Activated CD8-positive, alpha-beta memory T cell treated with anti-CD3 and anti-CD28 coated beads, Interleukin-2, amount 50 U/mL, for 48 hours (primary cell): Measurements from ENCODE around the gene FLRT1.

Experiments used
- DNase-seq: peaks from one replicate; pipeline ENCODE4 v3.0.0-alpha.2; 2020

The FLRT1 gene, protein sequence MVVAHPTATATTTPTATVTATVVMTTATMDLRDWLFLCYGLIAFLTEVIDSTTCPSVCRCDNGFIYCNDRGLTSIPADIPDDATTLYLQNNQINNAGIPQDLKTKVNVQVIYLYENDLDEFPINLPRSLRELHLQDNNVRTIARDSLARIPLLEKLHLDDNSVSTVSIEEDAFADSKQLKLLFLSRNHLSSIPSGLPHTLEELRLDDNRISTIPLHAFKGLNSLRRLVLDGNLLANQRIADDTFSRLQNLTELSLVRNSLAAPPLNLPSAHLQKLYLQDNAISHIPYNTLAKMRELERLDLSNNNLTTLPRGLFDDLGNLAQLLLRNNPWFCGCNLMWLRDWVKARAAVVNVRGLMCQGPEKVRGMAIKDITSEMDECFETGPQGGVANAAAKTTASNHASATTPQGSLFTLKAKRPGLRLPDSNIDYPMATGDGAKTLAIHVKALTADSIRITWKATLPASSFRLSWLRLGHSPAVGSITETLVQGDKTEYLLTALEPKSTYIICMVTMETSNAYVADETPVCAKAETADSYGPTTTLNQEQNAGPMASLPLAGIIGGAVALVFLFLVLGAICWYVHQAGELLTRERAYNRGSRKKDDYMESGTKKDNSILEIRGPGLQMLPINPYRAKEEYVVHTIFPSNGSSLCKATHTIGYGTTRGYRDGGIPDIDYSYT

DNA sequence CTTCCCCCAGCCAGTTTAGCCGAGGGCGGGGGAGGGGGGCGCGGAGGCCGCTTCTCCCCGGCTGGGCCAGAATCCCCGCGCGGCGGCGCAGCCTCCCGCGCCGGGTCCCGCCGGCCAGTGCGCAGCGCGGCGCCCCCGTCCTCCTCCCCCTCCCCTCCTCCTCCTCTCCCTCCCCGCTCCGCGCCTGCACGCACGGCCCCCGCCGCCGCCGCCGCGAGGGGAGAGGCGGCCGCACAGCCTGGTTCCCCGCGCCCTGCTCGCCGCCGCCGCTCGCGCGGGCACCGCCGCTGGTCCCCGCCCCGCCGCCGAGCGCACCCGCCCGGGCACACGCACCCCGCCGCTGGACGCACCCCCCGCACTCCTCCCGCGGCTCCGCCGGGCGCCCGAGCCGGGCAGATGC, at the start of gene FLRT1:
Gene FLRT1 (plus strand): TSS at position 356 of the 400 bp plus-strand sequence. CDS start 80,337 bp downstream, outside the sequence.
- DNase-seq = no peak

DNA sequence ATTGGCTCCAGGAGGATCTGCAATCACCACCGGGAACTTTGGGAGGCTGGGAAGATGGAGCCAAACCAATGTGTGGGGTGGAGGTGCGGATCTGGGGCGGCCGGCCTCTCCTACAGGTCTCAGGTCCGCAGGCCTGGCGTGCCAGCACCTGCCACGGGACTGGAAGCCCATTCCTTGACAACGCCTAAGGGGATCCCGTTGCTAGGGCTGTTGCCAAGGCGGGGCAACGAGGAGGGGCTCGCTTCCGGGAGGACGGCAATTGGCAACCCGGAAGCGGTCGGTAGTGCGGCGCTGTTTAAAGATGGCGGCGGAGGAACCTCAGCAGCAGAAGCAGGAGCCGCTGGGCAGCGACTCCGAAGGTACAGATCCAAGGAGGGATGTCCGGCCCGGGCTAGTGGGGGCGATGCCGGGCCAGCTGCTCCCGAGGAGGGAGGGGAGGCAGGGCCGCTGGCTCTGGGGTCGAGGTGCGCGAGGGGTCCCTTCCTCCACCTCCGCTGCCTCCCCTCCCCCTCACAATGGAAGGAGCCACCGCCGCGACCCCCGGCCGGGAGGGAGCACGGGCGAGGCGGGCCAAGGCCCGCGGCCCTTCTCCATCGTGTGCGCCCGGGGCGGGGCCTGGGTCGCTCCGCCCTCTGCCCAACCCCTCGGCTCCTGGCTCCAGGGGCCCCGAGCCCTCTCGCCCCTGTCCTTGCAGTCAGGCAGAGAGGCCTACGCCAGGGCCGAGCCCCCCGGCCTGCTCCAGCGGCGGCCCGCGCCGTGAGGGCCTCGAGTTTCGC, 49.4 kb upstream of the FLRT1 start, which contains the start of gene OTUB1:
Gene OTUB1 (plus strand): TSS at position 283 of the 776 bp plus-strand sequence. CDS start 19 bp downstream, at position 302.
- peak; percentile 91 for DNase-seq

DNA sequence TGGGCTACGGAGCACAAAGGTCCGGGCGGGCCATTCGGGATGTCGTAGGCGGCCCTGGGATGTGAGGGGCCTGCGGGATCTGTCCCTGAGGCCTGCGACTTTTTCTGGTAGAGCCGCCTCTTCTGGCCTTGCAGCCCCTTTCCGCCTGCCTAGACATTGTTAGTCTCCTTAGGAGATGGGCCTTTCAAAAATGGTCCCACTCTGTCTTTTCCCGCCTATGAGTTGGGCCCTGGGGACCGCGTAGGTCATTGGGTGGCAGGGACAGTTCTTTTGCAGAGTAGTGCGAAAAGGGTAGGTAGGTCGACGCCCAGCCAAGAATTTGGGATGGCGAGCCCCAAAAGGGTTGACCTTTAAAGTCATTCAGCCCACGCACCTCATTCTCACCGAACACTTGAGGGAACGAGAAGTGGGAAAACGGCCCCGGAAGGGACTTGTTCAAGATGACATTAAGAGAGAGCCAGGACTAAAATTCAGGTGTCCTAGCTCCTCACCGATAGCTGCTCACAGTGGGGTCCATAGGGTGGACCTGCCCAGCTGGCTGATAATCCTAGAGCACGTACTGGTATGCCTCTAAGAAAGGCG, 48.7 kb upstream of the FLRT1 start:
- no peak for DNase-seq

DNA sequence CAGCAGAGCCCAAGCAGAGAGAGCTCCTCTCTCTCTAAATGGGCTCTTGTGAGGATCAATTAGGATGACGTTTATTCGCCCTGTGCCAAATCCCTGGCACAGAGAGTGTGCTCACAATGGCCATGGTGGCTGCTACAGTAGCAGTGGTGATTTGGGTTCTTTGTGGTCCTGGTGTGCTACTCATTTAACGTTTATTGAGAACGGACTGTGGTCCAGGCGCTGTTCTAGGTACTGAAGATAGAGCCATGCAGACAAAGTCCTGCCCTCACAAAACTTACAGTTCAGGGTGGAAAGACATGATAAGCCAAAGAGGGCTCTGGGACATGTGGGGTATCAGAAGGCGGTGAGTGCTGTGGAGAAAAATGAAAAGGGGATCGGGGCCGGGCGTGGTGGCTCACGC, 44.2 kb upstream of the FLRT1 start:
- no peak for DNase-seq

DNA sequence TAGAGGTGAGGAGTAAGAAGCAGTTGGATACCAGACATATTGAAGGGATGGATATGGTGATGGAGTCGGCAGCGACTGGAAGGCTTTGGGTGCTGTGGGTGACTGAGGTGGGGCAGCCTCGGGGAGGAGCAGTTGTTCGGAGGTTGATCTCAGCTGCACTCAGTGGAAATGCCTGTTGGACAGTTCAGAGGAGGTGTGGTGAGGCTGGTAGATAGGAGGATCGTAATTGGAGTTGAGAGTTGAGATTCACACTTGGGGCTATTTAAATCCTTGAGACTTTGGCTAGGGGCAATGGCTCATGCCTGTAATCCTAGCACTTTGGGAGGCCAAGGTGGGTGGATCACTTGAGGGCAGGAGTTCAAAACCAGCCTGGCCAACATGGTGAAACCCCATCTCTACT, 42.6 kb upstream of the FLRT1 start:
- no peak for DNase-seq

DNA sequence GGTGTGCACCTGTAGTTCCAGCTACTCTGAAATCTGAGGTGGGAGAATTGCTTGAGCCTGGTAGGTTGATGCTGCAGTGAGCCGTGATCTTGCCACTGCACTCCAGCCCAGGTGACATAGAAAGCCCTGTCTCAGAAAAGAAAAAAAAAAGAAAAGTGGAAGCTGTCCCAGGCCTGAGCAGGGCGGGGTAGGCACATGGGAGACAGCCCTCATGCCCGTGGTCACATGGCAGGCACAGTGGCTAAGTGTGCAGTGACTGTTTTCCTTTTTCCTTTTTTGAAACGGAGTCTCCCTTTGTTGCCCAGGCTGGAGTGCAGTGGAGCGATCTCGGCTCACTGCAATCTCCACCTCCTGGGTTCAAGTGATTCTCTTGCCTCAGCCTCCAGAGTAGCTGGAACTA, 41.7 kb upstream of the FLRT1 start:
- DNase-seq = no peak

DNA sequence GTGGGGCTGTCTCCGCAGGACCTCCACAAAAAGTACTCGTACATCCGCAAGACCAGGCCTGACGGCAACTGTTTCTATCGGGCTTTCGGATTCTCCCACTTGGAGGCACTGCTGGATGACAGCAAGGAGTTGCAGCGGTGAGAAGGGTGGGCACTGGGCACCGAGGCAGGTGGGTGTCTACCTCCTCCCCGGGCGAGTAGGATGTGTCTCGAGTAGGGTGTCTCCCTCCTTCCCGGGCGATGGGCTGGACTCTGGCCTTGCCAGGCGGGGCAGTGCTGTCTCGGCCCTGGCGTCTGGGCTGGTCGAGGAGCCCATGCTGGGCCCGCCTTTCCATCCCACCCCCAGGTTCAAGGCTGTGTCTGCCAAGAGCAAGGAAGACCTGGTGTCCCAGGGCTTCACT, 39.2 kb upstream of the FLRT1 start:
- no peak for DNase-seq

DNA sequence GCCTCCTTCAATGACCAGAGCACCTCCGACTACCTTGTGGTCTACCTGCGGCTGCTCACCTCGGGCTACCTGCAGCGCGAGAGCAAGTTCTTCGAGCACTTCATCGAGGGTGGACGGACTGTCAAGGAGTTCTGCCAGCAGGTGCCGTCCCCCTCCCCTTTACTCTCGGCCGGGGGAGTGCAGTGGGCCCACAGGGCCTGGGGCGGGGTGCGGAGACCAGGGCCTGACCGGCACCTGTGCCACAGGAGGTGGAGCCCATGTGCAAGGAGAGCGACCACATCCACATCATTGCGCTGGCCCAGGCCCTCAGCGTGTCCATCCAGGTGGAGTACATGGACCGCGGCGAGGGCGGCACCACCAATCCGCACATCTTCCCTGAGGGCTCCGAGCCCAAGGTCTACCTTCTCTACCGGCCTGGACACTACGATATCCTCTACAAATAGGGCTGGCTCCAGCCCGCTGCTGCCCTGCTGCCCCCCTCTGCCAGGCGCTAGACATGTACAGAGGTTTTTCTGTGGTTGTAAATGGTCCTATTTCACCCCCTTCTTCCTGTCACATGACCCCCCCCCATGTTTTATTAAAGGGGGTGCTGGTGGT, 38.5 kb upstream of the FLRT1 start:
- no peak for DNase-seq

DNA sequence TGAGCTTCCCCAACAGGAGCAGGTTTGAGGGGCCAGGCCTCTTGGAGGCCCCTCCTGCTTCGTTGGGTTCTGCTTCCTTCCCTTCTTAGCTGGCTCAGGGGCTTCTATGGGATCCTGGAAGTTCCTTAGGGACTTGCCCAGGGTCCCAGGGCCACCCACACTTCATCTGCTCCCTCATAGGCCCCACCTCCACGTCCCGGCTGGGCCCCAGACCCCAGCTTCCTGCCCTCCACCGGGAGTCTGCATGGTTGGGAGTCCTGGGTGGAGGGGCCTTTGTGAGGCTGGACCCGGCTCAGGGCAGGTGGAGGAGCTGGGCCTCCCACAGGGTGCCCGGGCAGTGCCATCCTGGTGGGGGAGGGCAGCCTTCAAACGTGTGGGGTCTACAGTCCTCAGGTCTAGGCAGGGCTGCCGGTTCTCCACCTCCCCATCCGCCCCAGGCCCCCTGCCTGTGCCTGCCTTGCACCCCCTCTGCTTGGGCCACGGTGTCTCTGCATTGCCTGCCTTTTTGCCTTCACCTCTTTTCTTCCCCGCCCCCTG, 37.9 kb upstream of the FLRT1 start:
- no peak for DNase-seq

DNA sequence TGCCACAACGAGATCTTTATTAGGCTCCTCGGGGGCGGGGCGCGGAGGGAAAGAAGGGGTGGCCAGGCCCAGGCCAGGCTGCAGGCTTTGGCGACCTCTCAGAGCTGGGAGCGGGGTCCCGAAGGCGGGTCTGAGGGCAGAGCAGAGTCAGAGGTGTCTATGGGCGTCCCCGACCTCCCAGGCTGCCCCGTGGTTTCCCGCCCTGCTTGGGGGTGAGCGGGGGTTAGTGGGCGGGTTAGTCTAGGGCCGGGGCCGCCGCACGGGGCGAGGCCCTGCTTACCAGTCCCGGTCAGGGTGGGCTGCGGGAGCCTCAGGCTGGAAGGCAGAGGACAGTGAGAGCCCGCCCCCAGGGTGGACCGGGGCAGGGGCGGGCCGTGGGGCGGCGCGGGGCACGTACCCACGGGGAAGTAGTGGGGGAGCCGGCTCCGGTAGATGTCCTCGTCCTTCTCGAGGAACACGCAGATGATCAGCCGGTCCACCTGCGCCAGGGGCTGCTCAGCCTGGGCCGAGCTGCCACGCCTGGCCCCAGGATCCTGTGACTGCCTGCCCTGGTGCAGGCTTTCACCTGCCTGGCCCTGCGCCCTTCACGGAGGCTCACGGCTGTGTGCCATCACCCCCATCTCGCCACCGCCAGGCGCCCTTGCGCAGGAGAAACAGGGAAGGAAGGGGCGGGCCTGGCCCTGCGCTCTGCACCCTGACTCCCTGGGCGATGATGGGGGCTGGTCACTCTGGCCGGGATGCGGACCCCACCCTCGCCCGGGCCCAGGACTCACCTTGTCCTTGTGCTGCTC, 37.0 kb upstream of the FLRT1 start:
- DNase-seq = no peak

DNA sequence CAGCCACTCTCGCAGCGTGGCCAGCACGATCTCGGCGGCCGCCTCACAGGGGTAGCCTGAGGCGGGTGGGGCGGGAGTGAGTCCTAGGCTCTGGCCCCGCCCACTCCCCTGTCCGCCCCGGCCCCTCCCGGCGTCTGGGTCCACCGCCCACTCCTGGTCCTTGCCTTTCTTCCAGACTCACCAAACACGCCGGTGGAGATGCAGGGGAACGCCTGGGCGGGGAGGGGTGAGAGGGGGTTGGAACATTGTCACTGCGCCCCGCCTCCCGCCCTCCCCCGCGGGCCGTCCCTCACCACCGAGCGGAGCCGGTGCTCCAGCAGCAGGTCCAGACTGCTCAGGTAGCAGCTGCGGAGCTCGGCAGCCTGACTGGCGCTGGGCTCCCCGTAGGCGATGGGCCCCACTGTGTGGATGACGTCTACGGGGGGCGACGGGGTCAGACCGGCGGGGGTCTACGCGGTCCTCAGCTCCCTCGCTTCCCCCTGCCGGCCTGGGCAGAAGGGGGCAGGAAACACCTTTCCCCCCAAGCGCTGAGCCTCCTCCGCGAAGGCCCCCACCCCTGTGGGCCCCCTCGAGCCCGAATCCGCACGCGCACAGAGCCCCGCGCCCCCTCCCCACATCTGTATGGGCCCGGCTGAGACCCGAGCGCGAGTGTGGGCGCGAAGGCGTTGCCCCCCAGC, 36.2 kb upstream of the FLRT1 start:
- DNase-seq = peak; percentile 80

DNA sequence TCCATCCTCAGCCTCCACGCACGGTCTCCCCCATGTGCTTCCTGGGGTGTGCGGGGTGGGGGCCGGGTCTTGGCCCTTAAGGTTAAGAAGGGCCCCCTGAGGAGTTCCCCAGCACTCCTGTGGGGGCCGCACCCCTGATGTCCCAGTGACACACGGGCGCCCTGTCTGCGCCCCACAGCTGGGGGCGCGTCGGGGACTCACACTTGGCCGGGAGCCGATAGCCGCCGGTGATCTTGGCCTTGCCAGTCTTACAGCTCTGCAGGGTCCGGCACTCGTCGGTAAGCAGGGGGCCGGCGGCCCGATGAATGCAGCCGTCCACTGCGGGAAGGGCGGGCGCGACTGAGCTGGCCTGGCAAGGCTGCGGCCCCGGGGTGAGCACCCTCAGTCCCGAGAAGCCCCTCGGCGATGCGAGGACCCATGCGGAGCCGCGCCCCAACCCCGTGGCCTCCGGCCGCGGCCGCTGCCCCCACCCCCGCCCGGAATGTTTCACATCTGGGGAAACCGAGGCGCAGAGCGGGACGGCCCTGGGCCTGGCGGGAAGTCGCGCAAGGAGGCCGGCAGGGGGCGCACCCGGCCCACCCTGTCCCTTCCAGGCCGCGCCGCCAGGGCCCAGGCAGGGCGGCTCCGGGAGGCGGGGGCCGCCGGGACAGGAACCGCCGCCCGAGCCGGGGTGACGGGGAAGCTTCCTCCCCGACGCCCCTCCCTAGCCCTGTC, 35.5 kb upstream of the FLRT1 start:
- peak; percentile 90 for DNase-seq

DNA sequence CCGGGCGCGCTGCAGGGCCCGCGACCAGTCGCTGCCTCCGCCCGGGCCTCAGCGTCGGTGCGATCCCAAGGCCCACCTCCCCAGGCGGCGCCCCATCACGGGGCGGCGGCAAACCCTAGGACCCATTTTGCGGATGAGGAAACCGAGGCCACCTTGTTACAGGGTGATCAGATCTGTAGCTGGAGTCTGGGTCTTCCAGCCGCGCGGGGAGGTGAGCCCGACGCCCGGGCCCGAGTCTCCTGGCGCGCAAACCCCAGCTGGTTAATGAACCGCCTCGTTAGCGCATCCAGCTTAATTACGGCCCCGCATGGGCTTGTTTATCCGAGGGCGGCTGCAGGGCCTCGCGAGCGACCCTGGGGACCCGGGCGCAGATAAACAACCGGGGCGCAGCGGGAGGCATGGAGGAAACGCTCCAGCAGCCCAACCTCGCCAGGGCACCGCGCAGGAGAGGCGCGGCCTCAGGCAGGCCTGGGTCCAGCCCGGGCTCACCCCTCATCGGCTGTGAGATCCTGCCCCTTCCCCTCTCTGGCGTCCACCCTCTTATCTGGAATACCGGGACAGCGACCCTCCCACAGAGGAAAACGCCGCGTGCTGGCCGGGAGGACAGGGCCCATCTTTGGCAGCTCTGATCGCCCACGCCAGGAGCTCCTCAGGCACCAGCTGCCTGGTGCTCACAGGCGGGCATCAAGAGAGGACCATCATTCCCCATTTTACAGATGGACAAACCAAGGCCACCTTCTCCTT, 34.8 kb upstream of the FLRT1 start:
- DNase-seq = no peak

DNA sequence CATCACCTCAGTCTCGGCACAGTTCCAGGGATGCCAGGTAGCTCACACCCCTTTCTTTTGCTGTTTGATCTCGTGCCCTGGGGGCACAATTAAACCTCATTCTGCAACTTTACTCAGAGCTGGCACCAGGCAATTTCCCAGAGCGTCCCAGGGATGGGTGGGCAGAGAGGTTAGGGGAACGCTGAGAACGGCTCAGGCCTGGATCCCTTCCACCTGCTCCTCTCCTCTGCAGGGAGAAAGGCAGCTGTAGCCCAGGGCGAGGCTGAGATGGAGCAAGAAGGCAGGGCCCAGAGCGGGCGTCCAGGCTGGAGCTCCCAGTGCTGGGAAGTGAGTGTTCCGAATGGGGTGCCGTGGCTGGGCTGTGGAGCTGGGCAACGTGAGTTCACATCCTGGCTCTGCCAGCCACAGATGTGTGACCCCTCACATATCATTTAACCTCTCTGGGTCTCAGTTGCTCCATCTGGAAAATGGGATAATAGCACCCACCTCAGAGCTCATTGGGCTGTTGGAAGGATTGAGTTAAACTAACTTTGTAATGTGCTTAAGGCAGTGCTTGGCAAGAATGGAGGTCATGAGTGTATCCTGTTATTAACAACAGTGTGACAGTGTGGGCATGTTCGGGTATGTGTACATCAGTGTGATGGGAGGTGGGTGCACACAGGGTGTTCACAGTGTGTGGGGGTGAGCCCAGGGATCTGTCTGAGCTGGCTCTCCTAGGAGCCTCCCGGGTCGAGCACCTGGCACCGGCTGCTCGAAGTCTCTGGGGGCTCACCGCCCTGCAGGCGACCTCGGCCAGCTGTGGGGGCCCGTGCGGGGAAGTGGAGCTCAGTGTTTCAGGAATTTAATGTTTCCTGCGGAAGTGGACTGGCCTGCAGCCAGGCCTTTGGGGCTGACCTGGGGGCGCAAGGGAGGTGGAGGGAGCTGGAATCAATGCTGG, 34.0 kb upstream of the FLRT1 start:
- no peak for DNase-seq

DNA sequence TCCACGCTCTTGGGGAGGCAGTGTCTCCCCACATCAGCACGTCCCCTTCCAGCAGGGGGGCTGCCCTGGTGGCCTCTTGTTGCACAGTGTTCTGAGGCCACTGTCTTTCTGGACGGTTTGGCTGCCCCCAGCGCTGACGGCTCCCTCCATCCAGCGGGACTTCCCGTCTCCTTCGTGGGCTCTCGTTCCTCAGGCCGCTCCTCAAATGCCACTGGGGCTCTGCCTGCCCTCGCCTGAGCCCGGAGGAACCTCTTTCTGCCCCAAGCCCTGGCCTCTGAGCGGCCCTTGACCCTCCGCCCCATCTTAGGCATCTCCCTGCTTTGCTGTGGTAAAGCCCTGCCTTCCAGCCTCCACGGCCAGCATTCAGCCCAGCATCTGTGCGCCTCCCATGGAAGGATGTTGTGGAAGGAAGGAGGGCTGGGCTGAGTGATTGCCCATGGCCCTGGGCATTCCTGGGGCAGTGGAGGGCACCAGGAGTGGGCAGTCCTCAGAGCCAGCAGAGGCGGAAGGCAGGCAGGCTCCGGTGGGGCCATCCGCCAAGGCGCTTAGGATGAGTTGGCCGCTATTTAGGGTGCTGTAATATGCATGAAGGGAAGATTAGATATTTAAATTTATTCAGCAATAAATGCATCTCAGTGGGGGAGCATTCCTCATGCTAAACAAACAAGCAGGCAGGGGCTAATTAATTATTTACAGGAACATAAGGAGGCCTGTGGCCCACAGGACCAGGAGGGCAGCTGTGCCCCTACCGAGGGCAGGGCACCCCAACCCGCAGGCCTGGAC, 31.7 kb upstream of the FLRT1 start:
- DNase-seq = no peak

DNA sequence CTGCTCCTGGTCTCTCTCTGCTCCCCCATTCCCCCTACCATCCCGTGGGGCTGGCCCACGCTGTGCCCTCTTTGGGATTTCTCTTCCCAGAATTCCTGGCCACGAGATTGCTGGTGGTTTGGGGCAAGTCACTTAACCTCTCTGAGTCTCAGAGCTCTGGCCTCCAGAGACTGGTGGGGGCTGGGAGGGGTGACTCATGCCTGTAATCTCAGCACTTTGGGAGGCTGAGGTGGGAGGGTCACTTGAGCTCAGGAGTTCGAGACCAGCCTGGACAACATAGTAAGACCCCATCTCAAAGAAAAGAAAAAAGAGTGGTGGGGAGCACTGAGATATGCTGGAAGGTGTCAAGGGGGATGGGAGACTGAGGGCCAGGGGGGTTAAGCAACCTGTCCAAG, 31.1 kb upstream of the FLRT1 start:
- DNase-seq = no peak

DNA sequence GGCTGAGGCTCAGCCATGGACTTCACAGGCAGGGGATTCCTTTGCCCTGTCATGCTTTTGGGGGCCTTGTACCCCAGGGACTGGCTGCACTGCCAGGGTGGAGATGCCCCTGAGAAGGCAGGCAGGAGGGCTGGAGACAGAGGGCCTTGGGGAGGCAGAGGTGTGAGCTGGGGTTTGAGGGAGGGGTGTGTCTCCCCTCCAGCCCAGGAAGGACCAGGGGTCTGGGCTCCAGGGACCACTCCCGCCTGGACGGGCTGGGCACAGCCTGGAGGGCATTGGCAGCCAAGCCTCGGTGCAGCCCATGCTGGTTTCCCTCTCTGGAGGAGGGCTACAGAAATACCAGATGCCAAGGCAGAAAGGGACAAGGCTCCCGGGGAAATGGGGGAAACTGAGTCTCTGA, 30.0 kb upstream of the FLRT1 start:
- no peak for DNase-seq

DNA sequence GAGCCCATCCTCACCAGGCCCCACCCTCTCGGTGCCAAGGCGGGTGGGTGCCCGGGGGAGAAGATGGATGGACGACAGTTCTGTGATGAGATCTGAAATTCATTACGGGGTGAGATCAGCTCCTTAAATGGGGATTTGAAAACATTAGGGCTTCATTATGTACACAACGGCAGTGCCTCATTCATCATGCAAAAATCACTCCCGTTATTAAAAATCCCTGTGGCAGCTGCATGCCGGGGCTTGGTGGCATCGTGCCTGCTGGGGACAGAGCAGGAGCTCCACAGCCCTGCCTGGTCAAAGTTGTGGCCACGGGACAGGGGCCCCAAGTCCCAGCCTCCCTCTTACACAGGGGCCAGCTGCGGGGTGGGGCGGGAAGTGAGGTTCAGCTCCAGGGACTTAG, 29.3 kb upstream of the FLRT1 start:
- DNase-seq = no peak
